Muscle of back (tissue), 11 donors: ENCODE results near the gene NT5C1B. TPM values are rescaled to one million over a fixed set of nuclear protein-coding genes. Genes with fewer than 3 reads are reported as not detected.
A peak's percentile ranks its signal among the peaks of the same experiment; 100 is the strongest.

Experiments used
- DNase-seq, 3 donors: peaks; one replicate each; pipeline versions ENCODE4 v3.0.0 to v3.0.0-alpha.2; 2013
- polyA plus RNA-seq, 10 donors: library from polyadenylated mRNA; unstranded; fragments of 120-200 nt; gene quantifications; one replicate each; pipeline ENCODE4 v1.2.1, GENCODE V29; 2013; ENCODE audit not compliant: insufficient read length in 10 of 10

Gene NT5C1B
- polyA plus RNA-seq, 10 donors: 0.17 to 0.73 (median 0.43) TPM; not detected in 1

- DNase-seq: no peak
Observed at GRCh38 chr2:18600255-18600613, 10.9 kb upstream of the NT5C1B start.

- peak; percentile 47 to 77 (median 76) for DNase-seq
Observed at GRCh38 chr2:18599509-18600254, 10.3 kb upstream of the NT5C1B start.

GRCh38 chr2:18598848-18599484, 9.6 kb upstream of the NT5C1B start:
- peak in 1 of 3 donors; percentile 28 for DNase-seq

GRCh38 chr2:18597618-18598017, 8.2 kb upstream of the NT5C1B start:
- no peak for DNase-seq

- no peak for DNase-seq
Observed at GRCh38 chr2:18596993-18597392, 7.6 kb upstream of the NT5C1B start.

GRCh38 chr2:18593496-18593895, 4.1 kb upstream of the NT5C1B start:
- no peak for DNase-seq

GRCh38 chr2:18592372-18592771, 3.0 kb upstream of the NT5C1B start:
- DNase-seq: no peak

GRCh38 chr2:18588802-18589201, 567 bp downstream of the NT5C1B start:
- no peak for DNase-seq

GRCh38 chr2:18588049-18588448, 1.3 kb downstream of the NT5C1B start:
- no peak for DNase-seq

- DNase-seq: no peak
Observed at GRCh38 chr2:18585526-18585925, 3.8 kb downstream of the NT5C1B start.

- no peak for DNase-seq
Observed at GRCh38 chr2:18584608-18584954, 4.8 kb downstream of the NT5C1B start.

- no peak for DNase-seq
Observed at GRCh38 chr2:18583905-18584607, 5.3 kb downstream of the NT5C1B start.

GRCh38 chr2:18580606-18581005, 8.8 kb downstream of the NT5C1B start:
- no peak for DNase-seq

GRCh38 chr2:18578033-18578432, 11.3 kb downstream of the NT5C1B start:
- no peak for DNase-seq

GRCh38 chr2:18566145-18566769, 23.1 kb downstream of the NT5C1B start:
- DNase-seq: no peak

GRCh38 chr2:18560797-18561085, 28.6 kb downstream of the NT5C1B start:
- DNase-seq: no peak

GRCh38 chr2:18560031-18560796, 29.2 kb downstream of the NT5C1B start, which contains the start of gene RDH14:
Gene RDH14, minus strand, starts transcription at chr2:18560653. Its CDS starts 81 bp downstream, at chr2:18560572.
- peak; percentile 93 to 98 (median 93) for DNase-seq

- DNase-seq: peak in 1 of 3 donors; percentile 16
Observed at GRCh38 chr2:18559531-18560030, 29.8 kb downstream of the NT5C1B start.

- no peak for DNase-seq
Observed at GRCh38 chr2:18558458-18558857, 30.9 kb downstream of the NT5C1B start.

- no peak for DNase-seq
Observed at GRCh38 chr2:18557121-18557520, 32.2 kb downstream of the NT5C1B start.

GRCh38 chr2:18552351-18553077, 36.9 kb downstream of the NT5C1B start:
- no peak for DNase-seq
